HG02870 (cell line): ENCODE data around the gene ETS1.
A peak's percentile ranks its signal among the peaks of the same experiment; 100 is the strongest.

ENCODE experiments used
- ATAC-seq: cut with Tn5 transposase; IDR thresholded peaks from one replicate; pipeline ENCODE4 v1.9.1; 2021; ENCODE audit warnings: mild to moderate bottlenecking, moderate library complexity; ENCODE audit not compliant: unreplicated experiment

Gene ETS1

DNA sequence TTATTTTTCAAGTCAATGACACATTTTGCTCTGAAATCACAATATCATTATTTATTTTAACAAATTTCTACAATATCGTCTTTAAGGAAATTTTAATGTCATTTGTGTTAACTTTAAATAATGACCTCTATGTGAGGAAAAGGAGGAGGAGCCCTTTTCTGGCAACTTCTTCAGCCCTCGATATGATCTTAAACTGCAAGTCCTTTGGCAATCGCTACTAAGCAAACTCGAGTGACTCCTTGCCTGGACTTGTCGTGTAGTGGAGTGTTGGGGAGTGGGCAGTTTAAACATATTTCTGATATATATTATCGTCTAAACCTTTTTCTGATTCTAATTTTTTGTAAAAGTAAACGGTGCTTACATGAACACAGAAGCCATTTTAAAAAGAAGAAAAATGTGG is 16.7 kb downstream of the ETS1 start:
- no peak for ATAC-seq

- ATAC-seq = no peak
Observed at GRCh38 chr11:128569291-128569690, 18.1 kb downstream of the ETS1 start.

GRCh38 chr11:128568166-128568778 is 19.1 kb downstream of the ETS1 start:
- ATAC-seq = no peak

DNA sequence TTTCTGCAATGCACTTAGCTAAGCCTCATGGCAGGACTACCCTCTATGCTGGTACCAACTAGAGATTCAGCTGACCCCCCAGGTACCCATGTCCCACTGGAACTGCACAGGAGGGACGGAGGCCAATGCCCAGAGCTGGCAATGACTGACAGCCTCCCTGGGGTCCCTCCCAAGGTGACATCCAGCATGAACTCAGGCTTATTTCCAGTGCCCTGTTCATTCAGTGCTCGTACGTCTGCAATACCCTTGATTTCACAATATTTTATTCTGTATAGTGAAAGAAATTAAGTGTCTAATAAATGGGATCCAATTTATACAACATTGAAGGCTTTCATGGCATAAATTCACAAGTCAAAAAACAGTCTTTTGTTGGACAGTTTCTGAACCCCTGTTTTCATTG is 20.2 kb downstream of the ETS1 start:
- ATAC-seq = no peak

DNA sequence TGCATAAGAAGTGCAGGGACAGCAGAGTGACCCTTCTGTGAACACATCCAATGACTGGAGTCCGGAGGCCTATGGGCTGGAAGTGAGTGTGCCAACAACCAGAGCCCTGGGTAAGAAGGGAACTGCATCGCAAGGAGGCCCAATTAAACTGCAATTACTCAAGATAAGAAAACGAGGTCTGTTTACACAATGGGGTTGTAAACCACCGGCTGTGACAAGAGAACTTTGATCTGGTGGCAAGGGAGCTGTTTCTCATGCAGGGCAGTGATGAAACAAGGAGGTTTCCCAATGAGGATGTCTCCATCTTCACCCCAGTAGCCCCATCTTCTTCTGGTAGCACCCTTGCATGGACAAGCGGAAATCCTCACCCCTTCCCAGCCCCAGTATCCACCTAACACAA is 21.5 kb downstream of the ETS1 start:
- ATAC-seq = no peak

GRCh38 chr11:128564642-128565245 is 22.6 kb downstream of the ETS1 start:
- no peak for ATAC-seq

DNA sequence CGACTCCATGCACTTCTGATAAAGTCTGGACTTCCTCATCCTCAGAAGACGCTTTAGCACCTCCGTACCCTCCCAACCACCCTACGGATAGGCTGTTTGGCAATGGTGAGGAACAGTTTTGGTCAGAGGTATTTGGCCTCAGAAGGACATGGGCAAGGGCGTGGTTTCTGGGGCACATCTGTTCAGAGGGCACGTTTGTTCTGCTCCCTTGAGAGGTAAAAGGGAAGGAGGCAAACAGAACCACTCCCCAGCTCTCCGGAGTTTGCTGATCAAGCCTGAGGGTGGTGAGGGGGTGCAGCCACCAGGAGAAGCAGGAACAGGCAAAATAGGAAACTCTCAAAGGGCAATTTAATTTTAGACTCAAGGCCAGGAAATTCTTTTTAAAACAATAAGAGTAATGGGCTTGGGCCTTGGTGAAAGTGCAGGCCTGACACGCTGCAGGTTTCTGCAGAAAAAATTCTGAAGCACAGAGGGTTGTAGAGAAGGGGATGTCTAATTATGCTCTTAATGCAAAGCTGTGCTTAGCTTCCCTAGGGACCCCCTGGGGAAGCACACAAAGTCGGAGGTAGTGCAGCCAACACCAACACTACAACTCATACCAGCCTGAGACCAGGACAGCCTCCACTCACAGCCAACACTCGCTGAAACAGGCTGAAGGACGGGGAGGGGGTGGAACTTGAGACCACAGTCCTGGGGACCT is 23.3 kb downstream of the ETS1 start:
- ATAC-seq = no peak

GRCh38 chr11:128563308-128563707 is 24.1 kb downstream of the ETS1 start:
- ATAC-seq = no peak

GRCh38 chr11:128559496-128560103 is 27.8 kb downstream of the ETS1 start:
- no peak for ATAC-seq

GRCh38 chr11:128555606-128556005 is 31.8 kb downstream of the ETS1 start:
- ATAC-seq = no peak

DNA sequence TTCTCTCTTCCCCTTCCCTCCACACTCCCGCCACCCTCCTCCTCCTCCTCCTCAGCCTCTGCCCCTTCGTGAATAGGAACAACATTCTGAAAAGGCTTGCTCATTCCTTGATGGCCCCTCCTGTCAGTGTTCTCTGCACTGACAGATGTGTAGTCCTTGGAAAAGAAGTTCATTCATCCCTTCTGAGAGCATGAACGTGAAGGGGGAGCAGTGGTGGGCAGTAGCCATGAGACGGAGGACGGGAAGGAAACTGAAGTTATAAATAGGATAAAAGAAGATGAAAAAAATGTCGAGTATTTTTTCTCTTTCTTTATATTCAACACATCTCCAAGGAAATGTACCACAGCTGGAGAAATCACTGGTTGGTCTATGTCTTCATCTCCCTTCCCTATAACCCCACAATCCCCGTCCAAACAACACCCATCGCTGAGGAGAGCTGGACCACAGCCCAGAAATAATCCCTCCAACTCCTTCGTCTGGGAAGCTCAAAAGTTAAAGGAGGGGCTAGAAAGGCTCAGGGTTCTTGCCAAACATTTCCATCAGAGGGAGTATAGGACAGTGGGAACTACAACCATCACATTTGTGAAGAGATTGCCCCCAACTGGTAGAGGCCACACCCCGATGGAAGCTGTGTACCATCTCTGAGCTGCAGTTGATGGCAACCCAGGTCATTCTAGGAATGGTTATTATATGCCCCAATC is 33.5 kb downstream of the ETS1 start:
- no peak for ATAC-seq

GRCh38 chr11:128552783-128553661 is 34.3 kb downstream of the ETS1 start:
- peak; percentile 57 for ATAC-seq

- peak; percentile 55 for ATAC-seq
Observed at GRCh38 chr11:128551611-128552335, 35.6 kb downstream of the ETS1 start.

DNA sequence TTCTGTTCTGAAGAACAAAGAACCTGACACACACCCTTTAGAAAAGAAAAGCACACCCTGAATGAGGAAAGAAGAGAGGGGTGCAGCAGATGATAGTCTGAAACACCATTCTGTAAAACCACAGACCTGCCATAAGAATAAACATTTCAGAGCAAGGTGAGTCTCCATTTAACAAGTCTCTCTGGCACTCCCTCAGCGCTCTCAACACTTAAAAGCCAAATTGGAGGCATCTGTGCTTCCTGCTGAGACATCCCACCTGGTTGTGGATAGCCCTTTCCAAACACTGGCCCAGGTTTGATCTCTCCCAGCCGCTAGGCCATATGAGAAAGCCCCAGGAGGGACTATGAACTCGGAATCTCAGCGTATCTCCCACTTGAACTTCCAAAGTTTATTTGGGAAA is 36.3 kb downstream of the ETS1 start:
- no peak for ATAC-seq

GRCh38 chr11:128550261-128550821 is 37.0 kb downstream of the ETS1 start:
- ATAC-seq = no peak

GRCh38 chr11:128549256-128549944 is 38.0 kb downstream of the ETS1 start:
- no peak for ATAC-seq

DNA sequence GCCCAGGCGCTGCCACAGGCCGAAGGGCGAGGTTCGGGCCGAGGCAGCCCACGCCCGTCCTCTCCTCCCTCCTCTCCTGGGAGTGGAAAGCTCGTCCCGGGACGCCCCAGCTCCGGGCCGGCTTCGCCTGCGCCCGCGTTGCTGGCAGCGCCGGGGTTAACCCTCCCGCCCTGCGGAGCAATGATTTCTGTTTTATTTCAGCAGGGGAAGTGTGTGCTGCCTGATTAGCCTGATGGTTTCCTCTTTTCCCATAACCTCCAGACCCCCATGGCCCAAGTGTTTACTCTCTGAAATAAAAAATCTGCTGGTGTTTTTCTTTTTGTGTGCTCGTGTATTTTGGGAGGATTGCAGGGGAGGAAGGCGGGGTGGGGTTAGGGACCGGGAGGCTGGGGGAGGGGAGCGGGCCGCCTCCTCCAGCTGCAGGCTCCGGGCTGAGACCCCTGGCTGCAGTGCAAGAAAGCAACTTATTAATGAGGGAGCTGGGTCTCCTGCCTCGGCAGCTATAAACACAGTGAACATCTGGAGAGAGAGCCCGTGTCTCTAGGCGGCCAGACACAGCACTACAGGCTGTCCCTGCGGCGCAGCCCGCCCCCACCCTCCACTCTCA is 38.6 kb downstream of the ETS1 start:
- ATAC-seq = no peak

DNA sequence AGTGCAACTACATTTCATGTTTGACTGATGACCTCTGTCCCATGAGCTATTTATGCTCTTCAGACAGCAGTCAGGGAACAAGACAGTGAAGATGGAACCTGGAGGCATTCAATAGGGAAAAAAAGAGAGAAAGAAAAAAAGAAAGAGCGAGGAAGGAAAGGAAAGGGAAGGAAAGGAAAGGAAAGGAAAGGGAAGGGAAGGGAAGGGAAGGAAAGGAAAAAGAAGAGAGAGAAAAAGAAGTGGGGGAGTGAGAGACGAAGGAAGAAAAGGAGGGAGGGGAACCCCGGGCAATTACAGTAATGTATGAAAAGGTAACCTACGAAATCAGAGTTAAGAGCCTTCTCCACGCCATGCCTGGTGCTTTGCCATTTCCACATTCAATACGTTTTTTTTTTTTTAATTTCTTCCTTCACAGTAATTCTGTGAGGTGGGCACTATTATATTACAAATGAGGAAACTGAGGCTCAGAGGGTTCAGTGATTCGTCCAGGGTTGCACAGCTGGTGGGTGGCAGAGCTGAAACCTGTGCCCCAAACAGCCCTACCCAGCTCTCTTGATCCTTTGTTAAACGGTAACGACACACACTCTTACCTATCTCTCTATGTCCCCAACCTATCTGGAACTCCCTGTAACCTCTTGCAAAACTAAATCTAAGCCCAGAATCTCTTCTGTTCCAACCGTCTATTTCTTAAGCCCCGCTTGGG is 39.3 kb downstream of the ETS1 start:
- ATAC-seq = no peak
